Chondrocyte (in vitro differentiated cells): ENCODE data around the gene GAL. TPM values are rescaled to one million over a fixed set of nuclear protein-coding genes. Genes with fewer than 3 reads are reported as not detected.

Experiments
- DNase-seq: peaks from one replicate; pipeline ENCODE4 v3.0.0; 2021; ENCODE audit warnings: mixed read lengths, low spot score
- H3K27ac Mint-ChIP-seq: one replicate; pipeline ENCODE4 v1.8.0; 2021; ENCODE audit warnings: mild to moderate bottlenecking, moderate library complexity, mixed read lengths; ENCODE audit not compliant: unreplicated experiment
- H3K27me3 Mint-ChIP-seq: 2 replicates; pipeline ENCODE4 v1.8.0; 2021; ENCODE audit warnings: low read depth, mixed read lengths
- H3K36me3 Mint-ChIP-seq: 2 replicates; pipeline ENCODE4 v1.8.0; 2021; ENCODE audit warnings: low read depth, mixed read lengths
- H3K4me1 Mint-ChIP-seq: 2 replicates; pipeline ENCODE4 v1.8.0; 2021; ENCODE audit warnings: low read depth, mild to moderate bottlenecking, mixed read lengths
- H3K4me3 Mint-ChIP-seq: one replicate; pipeline ENCODE4 v1.8.0; 2021; ENCODE audit warnings: mild to moderate bottlenecking, moderate library complexity, mixed read lengths; ENCODE audit not compliant: unreplicated experiment
- H3K9me3 Mint-ChIP-seq: 2 replicates; pipeline ENCODE4 v1.8.0; 2021; ENCODE audit warnings: low read depth, mixed read lengths
- CTCF ChIP-seq: fragments of 200-600 bp; sonication (generic); IDR thresholded peaks from 2 replicates; pipeline ENCODE4 v1.5.0; 2021; ENCODE audit warnings: antibody characterized with exemption, mild to moderate bottlenecking, moderate library complexity
- total RNA-seq: library from RNA; stranded (reverse); gene quantifications from 3 replicates; pipeline ENCODE4 v1.2.1, GENCODE V29; 2021

The GAL gene
- total RNA-seq, 1 donor from 2014 or later: 0.90 TPM

GRCh38 chr11:68689737-68690625 lies 5.6 kb downstream of the GAL start:
- Mint-ChIP-seq H3K27me3 (peaks cover 76% of the 10 kb centered on the region), H3K4me1 (no peaks in the 10 kb centered on the region), H3K4me3 (no peak overlapping the region), H3K27ac (no peak overlapping the region), H3K9me3 (no peaks in the 10 kb centered on the region), H3K36me3 (peaks cover 3% of the 10 kb centered on the region)
- no peak for DNase-seq
- TF ChIP-seq CTCF: no peak

- H3K27ac Mint-ChIP-seq: no peak overlapping the region
- H3K36me3 Mint-ChIP-seq: peaks cover 3% of the 10 kb centered on the region
- no peak overlapping the region for H3K4me3 Mint-ChIP-seq
- H3K4me1 Mint-ChIP-seq: no peaks in the 10 kb centered on the region
- DNase-seq: no peak
- peaks cover 77% of the 10 kb centered on the region for H3K27me3 Mint-ChIP-seq
- no peaks in the 10 kb centered on the region for H3K9me3 Mint-ChIP-seq
- TF ChIP-seq CTCF: peak; percentile 43
These were observed 6.5 kb downstream of the GAL start for GRCh38 chr11:68690671-68691401.

GRCh38 chr11:68691402-68691784 lies 7.0 kb downstream of the GAL start:
- Mint-ChIP-seq H3K27ac (no peak overlapping the region), H3K36me3 (peaks cover 3% of the 10 kb centered on the region), H3K9me3 (peaks cover 4% of the 10 kb centered on the region), H3K4me1 (no peaks in the 10 kb centered on the region), H3K4me3 (no peak overlapping the region), H3K27me3 (peaks cover 77% of the 10 kb centered on the region)
- no peak for DNase-seq
- TF ChIP-seq CTCF: no peak

- no peak overlapping the region for H3K4me3 Mint-ChIP-seq
- no peak for TF ChIP-seq CTCF
- peaks cover 71% of the 10 kb centered on the region for H3K27me3 Mint-ChIP-seq
- no peak for DNase-seq
- no peak overlapping the region for H3K27ac Mint-ChIP-seq
- peaks cover 5% of the 10 kb centered on the region for H3K9me3 Mint-ChIP-seq
- peaks cover 6% of the 10 kb centered on the region for H3K36me3 Mint-ChIP-seq
- no peaks in the 10 kb centered on the region for H3K4me1 Mint-ChIP-seq
These were observed 7.8 kb downstream of the GAL start for GRCh38 chr11:68692115-68692514.

GRCh38 chr11:68692871-68693483 lies 8.6 kb downstream of the GAL start:
- no peaks in the 10 kb centered on the region for H3K4me1 Mint-ChIP-seq
- H3K9me3 Mint-ChIP-seq: peaks cover 9% of the 10 kb centered on the region
- no peak overlapping the region for H3K4me3 Mint-ChIP-seq
- H3K36me3 Mint-ChIP-seq: peaks cover 4% of the 10 kb centered on the region
- no peak for TF ChIP-seq CTCF
- no peak overlapping the region for H3K27ac Mint-ChIP-seq
- peak; percentile 63 for DNase-seq
- peaks cover 67% of the 10 kb centered on the region for H3K27me3 Mint-ChIP-seq
